ENCODE measurements around the gene ZBED4. TPM values are rescaled to one million over a fixed set of nuclear protein-coding genes. Genes with fewer than 3 reads are reported as not detected.

The ZBED4 gene
- total and polyA plus RNA-seq, 2 experiments from 2014 or later = 8.5 to 31.9 TPM

GRCh38 chr22:49885881-49886280 lies 32.2 kb downstream of the ZBED4 start:
- Histone ChIP-seq H3K27ac (ENCODE audit: low read depth) (no peak overlapping the region), H4K20me1 (replicated peaks; ENCODE audit: insufficient read depth) (peaks cover 27% of the 10 kb centered on the region), H2AFZ (no peak overlapping the region), H3K4me2 (no peak overlapping the region), H3K27me3 (ENCODE audit: insufficient read depth) (no peaks in the 10 kb centered on the region), H3K9me2 (ENCODE audit: insufficient read depth) (0 out of 2 replicates have a peak, but pooled peaks cover 4% of the 10 kb centered on the region), H3K4me1 (ENCODE audit: insufficient read depth) (no peaks in the 10 kb centered on the region), H3K36me3 (ENCODE audit: insufficient read depth) (peaks cover 4% of the 10 kb centered on the region), H3F3A (replicated peaks; ENCODE audit: low read depth) (no peaks in the 10 kb centered on the region), H3K79me2 (replicated peaks; ENCODE audit: insufficient read depth) (peaks cover 40% of the 10 kb centered on the region), H3K4me3 (no peak overlapping the region)
- peaks cover 2% of the 10 kb centered on the region; the same call in 2 of the 3 replicates for H3K4me1 Mint-ChIP-seq
- ATAC-seq (no peak), DNase-seq (ENCODE audit: low spot score) (no peak)
- H3K36me3 Mint-ChIP-seq (ENCODE audit: low read depth) = peaks cover 77% of the 10 kb centered on the region
- no peak overlapping the region for H3K27ac Mint-ChIP-seq
- H3K27me3 Mint-ChIP-seq (ENCODE audit: insufficient read depth, low read depth, poor library complexity) = peaks cover 2% of the 10 kb centered on the region
- H3K4me3 Mint-ChIP-seq = no peak overlapping the region
- TF ChIP-seq POLR2AphosphoS5 (IDR thresholded peaks at IDR 0.05; ENCODE audit: low read depth) = no peak
- no peak for TF ChIP-seq ETS1 (IDR thresholded peaks at IDR 0.05)
- TF ChIP-seq NANOG (IDR thresholded peaks at IDR 0.05; ENCODE audit: borderline replicate concordance) = no peak
- peaks cover 20% of the 10 kb centered on the region for H3K9me3 Mint-ChIP-seq

GRCh38 chr22:49886346-49887063 lies 32.9 kb downstream of the ZBED4 start:
- H3K4me3 Mint-ChIP-seq = no peak overlapping the region
- Histone ChIP-seq H3K27ac (ENCODE audit: low read depth) (no peak overlapping the region), H4K20me1 (replicated peaks; ENCODE audit: insufficient read depth) (peaks cover 26% of the 10 kb centered on the region), H3K9me2 (ENCODE audit: insufficient read depth) (0 out of 2 replicates have a peak, but pooled peaks cover 4% of the 10 kb centered on the region), H3K36me3 (ENCODE audit: insufficient read depth) (peaks cover 4% of the 10 kb centered on the region), H3K4me3 (no peak overlapping the region), H3F3A (replicated peaks; ENCODE audit: low read depth) (no peaks in the 10 kb centered on the region), H3K4me2 (no peak overlapping the region), H2AFZ (no peak overlapping the region), H3K79me2 (replicated peaks; ENCODE audit: insufficient read depth) (peaks cover 33% of the 10 kb centered on the region), H3K4me1 (ENCODE audit: insufficient read depth) (no peaks in the 10 kb centered on the region), H3K27me3 (ENCODE audit: insufficient read depth) (no peaks in the 10 kb centered on the region)
- ATAC-seq (no peak), DNase-seq (ENCODE audit: low spot score) (no peak)
- H3K9me3 Mint-ChIP-seq = peaks cover 26% of the 10 kb centered on the region
- H3K27me3 Mint-ChIP-seq (ENCODE audit: insufficient read depth, low read depth, poor library complexity) = peaks cover 2% of the 10 kb centered on the region
- H3K36me3 Mint-ChIP-seq (ENCODE audit: low read depth) = peaks cover 84% of the 10 kb centered on the region
- peaks cover 2% of the 10 kb centered on the region; the same call in 2 of the 3 replicates for H3K4me1 Mint-ChIP-seq
- no peak overlapping the region for H3K27ac Mint-ChIP-seq
- TF ChIP-seq JUNB (IDR thresholded peaks at IDR 0.05; ENCODE audit: unreplicated experiment) (no peak), EZH2phosphoT487 (IDR thresholded peaks at IDR 0.05; ENCODE audit: unreplicated experiment) (no peak), NANOG (IDR thresholded peaks at IDR 0.05; ENCODE audit: borderline replicate concordance) (no peak), ZNF114 (CRISPR knock-in tag; IDR thresholded peaks at IDR 0.05) (no peak), EZH2 (IDR thresholded peaks at IDR 0.05; ENCODE audit: low read depth, unreplicated experiment) (no peak), POLR2AphosphoS5 (IDR thresholded peaks at IDR 0.05; ENCODE audit: low read depth) (no peak), ZNF331 (CRISPR knock-in tag; IDR thresholded peaks at IDR 0.05; ENCODE audit: low read depth) (no peak), STAT1 (IDR thresholded peaks at IDR 0.05; ENCODE audit: unreplicated experiment) (no peak), ETS1 (IDR thresholded peaks at IDR 0.05) (no peak), CTCF (conservative IDR thresholded peaks at IDR 0.05; ENCODE audit: low read depth in 2 of 2) (no peak)
